Kidney (tissue), 14 donors: ENCODE results near the gene MANBA. TPM values are rescaled to one million over a fixed set of nuclear protein-coding genes. Genes with fewer than 3 reads are reported as not detected.
"Not testable (repeated sequence)": the region's sequence is repeated elsewhere in the genome, so short reads cannot be mapped to it uniquely, and the experiment has no call there.

Experiments
- DNase-seq, 5 donors: peaks; one replicate each; pipeline ENCODE4 v3.0.0-alpha.2; 2013 to 2020
- FAIRE-seq: peaks from 2 replicates; lab custom pipeline; 2012; peaks lifted over from hg19 to GRCh38; lab: Jason Lieb, UNC
- H3K27ac ChIP-seq, 2 donors: one replicate each; pipeline ENCODE4 v1.7.0; 2013; ENCODE audit warnings: low read depth in 2 of 2, low read length in 2 of 2, inconsistent platforms in 1 of 2
- H3K27me3 ChIP-seq: one replicate; pipeline ENCODE4 v1.7.1; 2013; ENCODE audit warnings: low read length, inconsistent platforms; ENCODE audit not compliant: control insufficient read depth, insufficient read depth
- H3K36me3 ChIP-seq, 3 donors: one replicate each; pipeline versions ENCODE4 v1.7.0 to v1.7.1; 2013; ENCODE audit warnings: low read length in 3 of 3, control low read depth in 1 of 3, inconsistent platforms in 1 of 3; ENCODE audit not compliant: insufficient read depth in 3 of 3, control insufficient read depth in 2 of 3
- H3K4me1 ChIP-seq, 3 donors: one replicate each; pipeline versions ENCODE4 v1.7.0 to v1.7.1; 2013; ENCODE audit warnings: low read length in 3 of 3, inconsistent platforms in 1 of 3, low read depth in 1 of 3; ENCODE audit not compliant: control insufficient read depth in 2 of 3, insufficient read depth in 2 of 3
- H3K4me3 ChIP-seq, 3 donors: one replicate each; pipeline versions ENCODE4 v1.7.0 to v1.8.1; 2013; ENCODE audit warnings: low read length in 3 of 3, control low read depth in 1 of 3, inconsistent platforms in 1 of 3
- H3K9ac ChIP-seq, 3 donors: one replicate each; pipeline versions ENCODE4 v1.7.0 to v1.7.1; 2013; ENCODE audit warnings: low read length in 3 of 3, control low read depth in 1 of 3, inconsistent platforms in 1 of 3
- H3K9me3 ChIP-seq, 3 donors: one replicate each; pipeline versions ENCODE4 v1.7.0 to v1.7.1; 2013; ENCODE audit warnings: low read length in 3 of 3, control low read depth in 1 of 3, inconsistent platforms in 1 of 3; ENCODE audit not compliant: control insufficient read depth in 2 of 3, insufficient read depth in 1 of 3
- CTCF ChIP-seq: IDR thresholded peaks from 3 replicates; pipeline ENCODE4 v1.5.1; 2012; ENCODE audit warnings: mild to moderate bottlenecking, moderate library complexity, borderline replicate concordance; ENCODE audit not compliant: insufficient read depth; ENCODE audit errors: extremely low read depth
- intact Hi-C: fragments of 100-400 bp; cut with DNase I; formaldehyde crosslinking; loops from one replicate; pipeline ENCODE4 v1.11.1; 2022
- polyA plus RNA-seq: library from polyadenylated mRNA; stranded (reverse); fragments of 350-450 nt; fragmentation: Illumina TruSeq; extraction: RNeasy Lipid Tissue Mini Kit (QIAGEN cat#74804); gene quantifications from one replicate; pipeline ENCODE4 v1.2.3, GENCODE V29; 2014; ENCODE audit warnings: low read depth, low replicate concordance; ENCODE audit not compliant: insufficient read depth
- total RNA-seq: library from RNA; stranded (reverse); fragmentation: NEBNext Ultra II Directional; extraction: Animal tissue kit (Norgen Biotek cat#: 25700); gene quantifications from one replicate; pipeline ENCODE4 v1.2.1, GENCODE V29; 2021
- donor health status: control.
- donor health status: control.
- donor health status: control.
- donor health status: control.
- donor health status: control.
- donor health status: DM: yes; HTN: yes; CAD: no.
- donor health status: Normal renal cell carcinoma (clear cell type).

Gene MANBA
- total and polyA plus RNA-seq, 2 donors from 2014 or later: 19.0 to 28.0 TPM

GRCh38 chr4:102623622-102624021 is 137.1 kb downstream of the MANBA start:
- no peaks in the 10 kb centered on the region for H3K27me3 ChIP-seq
- no peak for TF ChIP-seq CTCF
- DNase-seq: peak in 4 of 5 donors; percentile 29 to 75 (median 46)

GRCh38 chr4:102620697-102621497 is 139.9 kb downstream of the MANBA start:
- H3K4me1 ChIP-seq: peaks cover 0 to 8% (median 4%) of the 10 kb centered on the region in 3 donors
- peak overlapping the region in 2 of 3 donors; percentile 31 to 36 for H3K4me3 ChIP-seq
- FAIRE-seq (peak; percentile 27), DNase-seq (peak in 4 of 5 donors; percentile 54 to 82 (median 67))
- peak overlapping the region; percentile 68 to 83 for H3K27ac ChIP-seq
- H3K9me3 ChIP-seq: no peaks in the 10 kb centered on the region
- TF ChIP-seq CTCF: peak; percentile 51
- H3K27me3 ChIP-seq: no peaks in the 10 kb centered on the region
- peaks cover 0 to 9% (median 2%) of the 10 kb centered on the region in 3 donors for H3K36me3 ChIP-seq
- intact Hi-C loops: loop anchor here (10.0 kb wide), 1 partner anchor 176 kb away; no protein-coding TSS in a partner anchor
- peak overlapping the region in 1 of 3 donors; percentile 2 for H3K9ac ChIP-seq

More at GRCh38 chr4:102623622-102624021, 137.1 kb downstream of the MANBA start:
- Histone ChIP-seq H3K4me1 (peaks cover 0 to 8% (median 4%) of the 10 kb centered on the region in 3 donors), H3K36me3 (no peaks in the 10 kb centered on the region), H3K27ac (no peak overlapping the region), H3K9ac (no peak overlapping the region), H3K4me3 (no peak overlapping the region), H3K9me3 (no peaks in the 10 kb centered on the region)
- intact Hi-C loops: loop anchor here (10.0 kb wide), 1 partner anchor 179 kb away; no protein-coding TSS in a partner anchor
- no peak for FAIRE-seq

GRCh38 chr4:102619776-102620631 is 140.8 kb downstream of the MANBA start:
- not testable (repeated sequence) for DNase-seq, H3K27me3 ChIP-seq, H3K9me3 ChIP-seq, H3K4me1 ChIP-seq, FAIRE-seq
- Histone ChIP-seq H3K36me3 (peaks cover 0 to 12% (median 4%) of the 10 kb centered on the region in 3 donors), H3K9ac (peak overlapping the region in 1 of 3 donors; percentile 2), H3K27ac (peak overlapping the region; percentile 68 to 83), H3K4me3 (peak overlapping the region in 2 of 3 donors; percentile 31 to 36)
- intact Hi-C loops: loop anchor here (10.0 kb wide), 1 partner anchor 175 kb away; no protein-coding TSS in a partner anchor

- H3K4me3 ChIP-seq, intact Hi-C loops, H3K27ac ChIP-seq, H3K9ac ChIP-seq, H3K4me1 ChIP-seq, H3K27me3 ChIP-seq, FAIRE-seq, H3K9me3 ChIP-seq, DNase-seq: not testable (repeated sequence)
- H3K36me3 ChIP-seq: peaks cover 2 to 21% (median 14%) of the 10 kb centered on the region in 3 donors
These were observed 141.7 kb downstream of the MANBA start for GRCh38 chr4:102619021-102619420.
